Liver (tissue), 9 donors: ENCODE measurements around the gene KCTD2. TPM values are rescaled to one million over a fixed set of nuclear protein-coding genes. Genes with fewer than 3 reads are reported as not detected.
A peak's percentile ranks its signal among the peaks of the same experiment; 100 is the strongest.

Experiments used
- DNase-seq: peaks from one replicate; pipeline ENCODE4 v3.0.0-alpha.2; 2017; ENCODE audit warnings: low spot score
- H3K27ac ChIP-seq, 2 donors: one replicate each; pipeline ENCODE4 v1.7.0; 2013; ENCODE audit warnings: inconsistent platforms in 2 of 2, low read length in 2 of 2, control low read depth in 1 of 2, low read depth in 1 of 2, mild to moderate bottlenecking in 1 of 2
- H3K27me3 ChIP-seq, 4 donors: one replicate each; pipeline versions ENCODE4 v1.6.1 to v1.7.0; 2013; ENCODE audit warnings: low read length in 3 of 4, inconsistent platforms in 1 of 4, mild to moderate bottlenecking in 1 of 4, moderate library complexity in 1 of 4; ENCODE audit not compliant: control insufficient read depth in 4 of 4, insufficient read depth in 4 of 4
- H3K36me3 ChIP-seq, 4 donors: one replicate each; pipeline versions ENCODE4 v1.6.1 to v1.7.0; 2013; ENCODE audit warnings: low read length in 3 of 4, mild to moderate bottlenecking in 3 of 4, low read depth in 1 of 4, moderate library complexity in 1 of 4; ENCODE audit not compliant: control insufficient read depth in 4 of 4, insufficient read depth in 3 of 4
- H3K4me1 ChIP-seq, 4 donors: one replicate each; pipeline versions ENCODE4 v1.6.1 to v1.7.0; 2013; ENCODE audit warnings: low read length in 3 of 4, mild to moderate bottlenecking in 3 of 4, moderate library complexity in 1 of 4; ENCODE audit not compliant: control insufficient read depth in 4 of 4, insufficient read depth in 4 of 4
- H3K4me3 ChIP-seq, 3 donors: one replicate each; pipeline versions ENCODE4 v1.6.1 to v1.7.0; 2013; ENCODE audit warnings: low read length in 3 of 3, control low read depth in 1 of 3, low read depth in 1 of 3, mild to moderate bottlenecking in 1 of 3
- H3K9ac ChIP-seq, 2 donors: one replicate each; pipeline ENCODE4 v1.7.0; 2013; ENCODE audit warnings: low read length in 2 of 2, mild to moderate bottlenecking in 2 of 2, moderate library complexity in 2 of 2, control low read depth in 1 of 2, low read depth in 1 of 2
- H3K9me3 ChIP-seq, 4 donors: one replicate each; pipeline versions ENCODE4 v1.6.1 to v1.7.0; 2013; ENCODE audit warnings: low read length in 3 of 4; ENCODE audit not compliant: control insufficient read depth in 4 of 4
- CTCF ChIP-seq: fragments of 150-350 bp; IDR thresholded peaks from 2 replicates; pipeline ENCODE4 v1.5.1; 2017; ENCODE audit warnings: improper control_type of control experiment, low read depth, low read length; ENCODE audit not compliant: missing input control
- EGR1 ChIP-seq, 2 donors: IDR thresholded peaks; 2 replicates each; pipeline ENCODE4 v1.6.1; 2016 to 2018; ENCODE audit warnings: antibody characterized with exemption in 2 of 2, low read depth in 2 of 2
- FOXA1 ChIP-seq: IDR thresholded peaks from 2 replicates; pipeline ENCODE4 v1.6.1; 2016; ENCODE audit warnings: antibody characterized with exemption
- FOXA2 ChIP-seq: IDR thresholded peaks from 2 replicates; pipeline ENCODE4 v1.6.1; 2016; ENCODE audit warnings: antibody characterized with exemption
- GABPA ChIP-seq, 2 donors: IDR thresholded peaks in 1 of 2; conservative IDR thresholded peaks in 1 of 2; 2 replicates each; pipeline ENCODE4 v1.6.1; 2016; ENCODE audit warnings: antibody characterized with exemption in 2 of 2, mild to moderate bottlenecking in 1 of 2, moderate library complexity in 1 of 2
- HNF4A ChIP-seq, 2 donors: conservative IDR thresholded peaks; 2 replicates each; pipeline ENCODE4 v1.6.1; 2016; ENCODE audit warnings: antibody characterized with exemption in 2 of 2, mild to moderate bottlenecking in 2 of 2
- HNF4G ChIP-seq: IDR thresholded peaks from 2 replicates; pipeline ENCODE4 v1.6.1; 2016; ENCODE audit warnings: antibody characterized with exemption
- MAX ChIP-seq: IDR thresholded peaks from 2 replicates; pipeline ENCODE4 v1.6.1; 2016; ENCODE audit warnings: antibody characterized with exemption
- NR2F2 ChIP-seq: IDR thresholded peaks from 2 replicates; pipeline ENCODE4 v1.6.1; 2016; ENCODE audit warnings: antibody characterized with exemption
- RAD21 ChIP-seq, 2 donors: IDR thresholded peaks; 2 replicates each; pipeline ENCODE4 v1.6.1; 2016; ENCODE audit warnings: antibody characterized with exemption in 2 of 2, mild to moderate bottlenecking in 2 of 2
- RXRA ChIP-seq, 2 donors: IDR thresholded peaks; 2 replicates each; pipeline ENCODE4 v1.6.1; 2017 to 2018; ENCODE audit warnings: antibody characterized with exemption in 2 of 2, mild to moderate bottlenecking in 1 of 2
- SP1 ChIP-seq: IDR thresholded peaks from 2 replicates; pipeline ENCODE4 v1.6.1; 2018; ENCODE audit warnings: antibody characterized with exemption, mild to moderate bottlenecking
- TAF1 ChIP-seq: conservative IDR thresholded peaks from 2 replicates; pipeline ENCODE4 v1.6.1; 2016; ENCODE audit warnings: antibody characterized with exemption, mild to moderate bottlenecking
- YY1 ChIP-seq: IDR thresholded peaks from 2 replicates; pipeline ENCODE4 v1.6.1; 2016; ENCODE audit warnings: antibody characterized with exemption, mild to moderate bottlenecking
- ZBTB33 ChIP-seq: IDR thresholded peaks from 2 replicates; pipeline ENCODE4 v1.6.1; 2016; ENCODE audit warnings: antibody characterized with exemption
- WGBS: extraction: QIAGEN DNeasy Blood & Tissue Kit; methylation state at CpG from one replicate; pipeline ENCODE4 v1.1.7; 2013; 5-methylcytosine and 5-hydroxymethylcytosine counted together
- polyA plus RNA-seq, 2 donors: library from polyadenylated mRNA; stranded (reverse) in 1 of 2; unstranded in 1 of 2; fragments of 200-250 nt in 1 of 2; fragments of >200 nt in 1 of 2; fragmentation: Nextera tagmentation in 1 of 2; extraction: Ambion mirVana in 1 of 2; gene quantifications; one replicate each; pipeline versions ENCODE4 v1.2.1 to v1.2.3, GENCODE V29; 2013 to 2015
- total RNA-seq, 2 donors: library from RNA; depleted of rRNA; stranded (reverse); fragments of >200 nt; gene quantifications; one replicate each; pipeline ENCODE4 v1.2.3, GENCODE V29; 2014
- donor health status: healthy.
- donor health status: healthy.
- donor health status: healthy.
- donor health status: healthy.
- donor health status: healthy.

The KCTD2 gene
- total and polyA plus RNA-seq, 4 donors, result 2.4 to 8.2 (median 6.4) TPM

GRCh38 chr17:75113798-75114551 lies 67.0 kb downstream of the KCTD2 start:
- H3K4me3 ChIP-seq, result peak overlapping the region in 2 of 3 donors; percentile 35 to 48
- peak; percentile 95 to 97 for TF ChIP-seq RAD21 (IDR thresholded peaks at IDR 0.05)
- peak; percentile 96 for TF ChIP-seq CTCF
- peak in 1 of 2 donors; percentile 49 for TF ChIP-seq RXRA (IDR thresholded peaks at IDR 0.05)
- no peak for TF ChIP-seq FOXA1
- peak in 1 of 2 donors; percentile 38 for TF ChIP-seq GABPA (IDR thresholded peaks at IDR 0.05 in 1 of 2, conservative IDR thresholded peaks at IDR 0.05 in 1 of 2)
- peak; percentile 19 for TF ChIP-seq SP1
- no peak for TF ChIP-seq HNF4G
- TF ChIP-seq HNF4A (conservative IDR thresholded peaks at IDR 0.05), result peak in 1 of 2 donors; percentile 28
- TF ChIP-seq EGR1 (IDR thresholded peaks at IDR 0.05; ENCODE audit: low read depth in 2 of 2), result peak in 1 of 2 donors; percentile 50
- peak; percentile 12 for TF ChIP-seq YY1
- no peak for TF ChIP-seq ZBTB33
- peak; percentile 26 for TF ChIP-seq NR2F2
- TF ChIP-seq MAX, result peak; percentile 50
- peak overlapping the region; percentile 40 to 71 for H3K27ac ChIP-seq
- peak overlapping the region in 1 of 2 donors; percentile 20 for H3K9ac ChIP-seq
- no peaks in the 10 kb centered on the region for H3K36me3 ChIP-seq
- H3K9me3 ChIP-seq, result no peaks in the 10 kb centered on the region
- H3K27me3 ChIP-seq, result no peaks in the 10 kb centered on the region
- peaks cover 8 to 38% (median 28%) of the 10 kb centered on the region in 4 donors for H3K4me1 ChIP-seq
- 5% methylated on average over 22 of the region's 22 CpGs for WGBS
- peak; percentile 92 for DNase-seq

- DNase-seq, result no peak
- TF ChIP-seq NR2F2 (no peak), GABPA (IDR thresholded peaks at IDR 0.05 in 1 of 2, conservative IDR thresholded peaks at IDR 0.05 in 1 of 2) (no peak), TAF1 (no peak), CTCF (no peak), FOXA2 (no peak), EGR1 (IDR thresholded peaks at IDR 0.05; ENCODE audit: low read depth in 2 of 2) (no peak)
- Histone ChIP-seq H3K27ac (peak overlapping the region; percentile 40 to 71), H3K4me3 (peak overlapping the region in 2 of 3 donors; percentile 35 to 48), H3K36me3 (no peaks in the 10 kb centered on the region), H3K9ac (peak overlapping the region in 1 of 2 donors; percentile 20), H3K27me3 (no peaks in the 10 kb centered on the region), H3K4me1 (peaks cover 3 to 31% (median 21%) of the 10 kb centered on the region in 4 donors), H3K9me3 (no peaks in the 10 kb centered on the region)
- 50% methylated on average over 19 of the region's 19 CpGs for WGBS
These were observed 67.7 kb downstream of the KCTD2 start for GRCh38 chr17:75114552-75115314.
